ENCODE data around the gene GOLGA8O.
"Not testable (repeated sequence)": the region's sequence is repeated elsewhere in the genome, so short reads cannot be mapped to it uniquely, and the experiment has no call there.

DNA sequence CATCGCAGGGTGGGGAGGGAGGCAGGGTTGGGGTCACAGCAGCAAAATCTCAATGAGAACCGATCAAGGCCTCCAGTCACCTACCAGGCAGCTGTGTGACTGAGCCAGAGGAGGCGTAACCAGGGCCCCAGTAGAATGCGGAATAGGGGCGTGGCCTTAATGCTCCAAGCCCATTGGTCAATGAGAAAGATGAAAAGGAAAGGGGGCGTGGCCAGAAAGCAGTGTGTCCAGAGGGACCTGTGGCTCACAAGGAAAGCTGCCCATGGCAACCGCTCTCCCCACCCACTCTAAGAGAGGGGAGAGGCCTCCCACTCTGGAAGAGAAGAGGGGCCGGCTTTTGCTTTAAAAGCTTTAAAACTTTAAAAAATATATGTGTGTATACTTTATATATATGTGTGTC is 52.2 kb downstream of the GOLGA8O start, which contains the start of gene GOLGA8K:
- TF ChIP-seq, protein P1, sequence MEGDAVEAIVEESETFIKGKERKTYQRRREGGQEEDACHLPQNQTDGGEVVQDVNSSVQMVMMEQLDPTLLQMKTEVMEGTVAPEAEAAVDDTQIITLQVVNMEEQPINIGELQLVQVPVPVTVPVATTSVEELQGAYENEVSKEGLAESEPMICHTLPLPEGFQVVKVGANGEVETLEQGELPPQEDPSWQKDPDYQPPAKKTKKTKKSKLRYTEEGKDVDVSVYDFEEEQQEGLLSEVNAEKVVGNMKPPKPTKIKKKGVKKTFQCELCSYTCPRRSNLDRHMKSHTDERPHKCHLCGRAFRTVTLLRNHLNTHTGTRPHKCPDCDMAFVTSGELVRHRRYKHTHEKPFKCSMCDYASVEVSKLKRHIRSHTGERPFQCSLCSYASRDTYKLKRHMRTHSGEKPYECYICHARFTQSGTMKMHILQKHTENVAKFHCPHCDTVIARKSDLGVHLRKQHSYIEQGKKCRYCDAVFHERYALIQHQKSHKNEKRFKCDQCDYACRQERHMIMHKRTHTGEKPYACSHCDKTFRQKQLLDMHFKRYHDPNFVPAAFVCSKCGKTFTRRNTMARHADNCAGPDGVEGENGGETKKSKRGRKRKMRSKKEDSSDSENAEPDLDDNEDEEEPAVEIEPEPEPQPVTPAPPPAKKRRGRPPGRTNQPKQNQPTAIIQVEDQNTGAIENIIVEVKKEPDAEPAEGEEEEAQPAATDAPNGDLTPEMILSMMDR (IDR thresholded peaks at IDR 0.05 in 4 of 5, conservative IDR thresholded peaks at IDR 0.05 in 1 of 5) = not testable (repeated sequence)
- not testable (repeated sequence) for TF ChIP-seq POLR2A (IDR thresholded peaks at IDR 0.05)
